Neural cell (in vitro differentiated cells): ENCODE data around the gene SCARB1. TPM values are rescaled to one million over a fixed set of nuclear protein-coding genes. Genes with fewer than 3 reads are reported as not detected.
"Not testable (repeated sequence)": the region's sequence is repeated elsewhere in the genome, so short reads cannot be mapped to it uniquely, and the experiment has no call there.

Source experiments
- H2AFZ ChIP-seq: fragments of 200-600, 300-800 bp; sonication (generic), shearing (Covaris generic); 2 replicates; pipeline ENCODE4 v1.6.0; 2014; ENCODE audit warnings: low read depth, mild to moderate bottlenecking, antibody characterized with exemption, low read length, moderate library complexity
- H3F3A ChIP-seq: fragments of 200-600 bp; shearing (Covaris generic); 2 replicates; pipeline ENCODE4 v1.6.1; 2016; ENCODE audit warnings: mild to moderate bottlenecking, moderate library complexity, mixed read lengths, antibody characterized with exemption, low read length; ENCODE audit not compliant: insufficient read depth, poor library complexity, severe bottlenecking
- H3K27ac ChIP-seq: fragments of 200-600, 300-800 bp; sonication (generic), shearing (Covaris generic); 2 replicates; pipeline ENCODE4 v1.5.1; 2014; ENCODE audit warnings: mild to moderate bottlenecking, low read length, moderate library complexity
- H3K27me3 ChIP-seq: fragments of 300-800, 200-600 bp; sonication (generic), shearing (Covaris generic); 2 replicates; pipeline ENCODE4 v1.6.0; 2014; ENCODE audit warnings: mild to moderate bottlenecking, low read depth, low read length, moderate library complexity; ENCODE audit not compliant: insufficient read depth
- H3K36me3 ChIP-seq: fragments of 300-800, 200-600 bp; sonication (generic), shearing (Covaris generic); 2 replicates; pipeline ENCODE4 v1.5.1; 2014; ENCODE audit warnings: mild to moderate bottlenecking, antibody characterized with exemption, low read length, moderate library complexity; ENCODE audit not compliant: insufficient read depth
- H3K4me2 ChIP-seq: fragments of 300-800, 200-600 bp; sonication (generic), shearing (Covaris generic); 2 replicates; pipeline ENCODE4 v1.6.0; 2014; ENCODE audit warnings: mild to moderate bottlenecking, low read length
- H3K4me3 ChIP-seq: fragments of 300-800, 200-600 bp; sonication (generic), shearing (Covaris generic); 2 replicates; pipeline ENCODE4 v1.5.1; 2014; ENCODE audit warnings: mild to moderate bottlenecking, low read length, moderate library complexity
- H3K79me2 ChIP-seq: fragments of 200-600 bp; shearing (Covaris generic); replicated peaks from 2 replicates; pipeline ENCODE4 v1.6.0; 2014; ENCODE audit warnings: mild to moderate bottlenecking, low read length, moderate library complexity; ENCODE audit not compliant: insufficient read depth
- H3K9ac ChIP-seq: fragments of 300-800, 200-600 bp; sonication (generic), shearing (Covaris generic); 2 replicates; pipeline ENCODE4 v1.6.1; 2016; ENCODE audit warnings: mild to moderate bottlenecking, low read length, mixed read lengths
- H3K9me2 ChIP-seq: fragments of 200-600 bp; shearing (Covaris generic); 2 replicates; pipeline ENCODE4 v1.6.1; 2016; ENCODE audit warnings: mild to moderate bottlenecking, low read length, mixed read lengths; ENCODE audit not compliant: insufficient read depth
- H3K9me3 ChIP-seq: fragments of 200-600, 300-800 bp; sonication (generic), shearing (Covaris generic); 2 replicates; pipeline ENCODE4 v1.6.1; 2016; ENCODE audit warnings: mild to moderate bottlenecking, mixed run types, low read length, moderate library complexity, mixed read lengths
- H4K20me1 ChIP-seq: fragments of 200-600 bp; shearing (Covaris generic); 2 replicates; pipeline ENCODE4 v1.6.1; 2016; ENCODE audit warnings: mild to moderate bottlenecking, mixed run types; ENCODE audit not compliant: insufficient read depth
- CTCF ChIP-seq: fragments of 450-650 bp; IDR thresholded peaks from 2 replicates; pipeline ENCODE4 v1.5.1; 2014; ENCODE audit warnings: antibody characterized with exemption, mild to moderate bottlenecking, moderate library complexity; ENCODE audit not compliant: poor library complexity, severe bottlenecking
- EP300 ChIP-seq: fragments of 450-650 bp; conservative IDR thresholded peaks from 2 replicates; pipeline ENCODE4 v1.6.1; 2014; ENCODE audit warnings: antibody characterized with exemption, mild to moderate bottlenecking, moderate library complexity; ENCODE audit not compliant: poor library complexity, severe bottlenecking
- EZH2 ChIP-seq: fragments of 200-600, 300-800 bp; shearing (Covaris generic), sonication (generic); IDR thresholded peaks from 2 replicates; pipeline ENCODE4 v1.6.1; 2014; ENCODE audit warnings: antibody characterized with exemption, low read length, borderline replicate concordance, mild to moderate bottlenecking; ENCODE audit not compliant: insufficient read depth, poor library complexity, severe bottlenecking
- MXI1 ChIP-seq: fragments of 450-650 bp; conservative IDR thresholded peaks from 2 replicates; pipeline ENCODE4 v1.6.1; 2014; ENCODE audit warnings: antibody characterized with exemption, mild to moderate bottlenecking; ENCODE audit not compliant: poor library complexity, severe bottlenecking
- POLR2AphosphoS5 ChIP-seq: IDR thresholded peaks from 2 replicates; pipeline ENCODE4 v1.6.1; 2012
- RAD21 ChIP-seq: fragments of 450-650 bp; conservative IDR thresholded peaks from 2 replicates; pipeline ENCODE4 v1.6.1; 2014; ENCODE audit warnings: antibody characterized with exemption, mild to moderate bottlenecking, moderate library complexity
- REST ChIP-seq: IDR thresholded peaks from 2 replicates; pipeline ENCODE4 v1.6.1; 2012; ENCODE audit warnings: borderline replicate concordance
- SMC3 ChIP-seq: fragments of 450-650 bp; conservative IDR thresholded peaks from 2 replicates; pipeline ENCODE4 v1.6.1; 2014; ENCODE audit warnings: antibody characterized with exemption, mild to moderate bottlenecking, moderate library complexity; ENCODE audit not compliant: poor library complexity
- TAF1 ChIP-seq: IDR thresholded peaks from 2 replicates; pipeline ENCODE4 v1.6.1; 2012; ENCODE audit warnings: low read depth
- polyA plus RNA-seq: library from polyadenylated mRNA; depleted of rRNA; stranded (reverse); fragments of >200 nt; gene quantifications from 2 replicates; pipeline ENCODE4 v1.2.3, GENCODE V29; 2014

SCARB1 gene
- polyA plus RNA-seq, 1 donor from 2014 or later: 5.8 TPM

GRCh38 chr12:124881123-124881522, 17.5 kb upstream of the SCARB1 start:
- H2AFZ ChIP-seq: no peak overlapping the region

GRCh38 chr12:124880335-124880734, 16.7 kb upstream of the SCARB1 start:
- H3K27ac ChIP-seq, H3K36me3 ChIP-seq, H3K9me2 ChIP-seq: not testable (repeated sequence)

More at GRCh38 chr12:124881123-124881522, 17.5 kb upstream of the SCARB1 start:
- H3K9ac ChIP-seq: no peak overlapping the region
- no peaks in the 10 kb centered on the region for H3K79me2 ChIP-seq
- H3K4me3 ChIP-seq: no peak overlapping the region
- TF ChIP-seq POLR2AphosphoS5 (no peak), TAF1 (no peak), SMC3 (no peak), RAD21 (no peak), REST (no peak), EP300 (no peak), CTCF (no peak), MXI1 (no peak), EZH2 (no peak)
- no peaks in the 10 kb centered on the region for H3K27me3 ChIP-seq
- H3K4me2 ChIP-seq: no peak overlapping the region
- no peaks in the 10 kb centered on the region for H3K36me3 ChIP-seq
- H3F3A ChIP-seq: no peaks in the 10 kb centered on the region
- no peak overlapping the region for H3K27ac ChIP-seq
- H3K9me2 ChIP-seq: no peaks in the 10 kb centered on the region
- H4K20me1 ChIP-seq: no peaks in the 10 kb centered on the region
- H3K9me3 ChIP-seq: no peaks in the 10 kb centered on the region

DNA sequence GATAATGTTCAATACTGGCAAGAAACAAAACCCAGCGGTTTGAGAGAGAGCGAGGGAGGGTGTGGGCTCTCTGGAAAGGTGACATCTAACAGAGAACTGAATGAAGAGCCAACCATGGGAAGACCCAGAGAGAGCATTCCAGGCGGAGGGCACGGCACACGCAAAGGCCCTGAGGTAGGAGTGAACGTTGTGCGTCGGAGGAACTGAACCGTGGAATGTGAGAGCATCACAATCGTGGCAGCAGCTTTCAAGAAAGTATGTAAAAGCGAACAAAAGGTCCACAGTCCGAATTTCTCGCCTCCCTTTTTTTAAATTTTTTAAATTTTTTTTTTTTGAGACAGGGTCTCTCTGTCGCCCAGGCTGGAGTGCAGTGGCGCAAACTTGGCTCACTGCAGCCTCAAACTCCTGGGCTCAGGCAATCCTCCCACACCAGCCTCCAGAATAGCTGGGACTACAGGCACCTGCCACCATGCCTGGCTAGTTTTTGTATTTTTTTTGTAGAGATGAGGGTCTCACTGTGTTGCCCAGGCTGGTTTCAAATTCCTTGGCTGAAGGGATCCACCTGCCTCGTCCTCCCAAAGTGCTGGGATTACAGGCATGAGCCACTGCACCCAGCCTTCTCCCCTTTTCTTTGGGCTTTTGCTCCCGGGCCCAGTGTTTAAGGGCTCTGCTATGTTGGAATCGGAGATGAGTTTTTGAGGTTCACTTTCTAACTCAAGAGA, 15.3 kb upstream of the SCARB1 start:
- Histone ChIP-seq H3F3A (no peaks in the 10 kb centered on the region), H3K9me2 (no peaks in the 10 kb centered on the region), H3K36me3 (no peaks in the 10 kb centered on the region), H3K4me2 (no peak overlapping the region), H3K4me3 (no peak overlapping the region), H3K79me2 (no peaks in the 10 kb centered on the region), H3K27ac (no peak overlapping the region), H3K9ac (no peak overlapping the region), H3K9me3 (no peaks in the 10 kb centered on the region), H2AFZ (no peak overlapping the region), H3K27me3 (no peaks in the 10 kb centered on the region), H4K20me1 (no peaks in the 10 kb centered on the region)
- TF ChIP-seq CTCF (no peak), RAD21 (no peak), POLR2AphosphoS5 (no peak), TAF1 (no peak), REST (no peak), EZH2 (no peak), EP300 (no peak), MXI1 (no peak), SMC3 (no peak)

More at GRCh38 chr12:124880335-124880734, 16.7 kb upstream of the SCARB1 start:
- not testable (repeated sequence) for H3K27me3 ChIP-seq, H3K9ac ChIP-seq, H3K4me3 ChIP-seq, H3F3A ChIP-seq, H4K20me1 ChIP-seq, H3K4me2 ChIP-seq, H3K79me2 ChIP-seq, H2AFZ ChIP-seq, H3K9me3 ChIP-seq
